GM12891 (cell line): ENCODE measurements around the gene AKIP1.

Source experiments
- POLR2A ChIP-seq: IDR thresholded peaks from 2 replicates; pipeline ENCODE4 v1.6.1; 2011; ENCODE audit warnings: low read depth, low read length, control low read depth
- POLR2AphosphoS5 ChIP-seq: IDR thresholded peaks from 2 replicates; pipeline ENCODE4 v1.6.1; 2011; ENCODE audit warnings: low read depth, low read length, control low read depth
- POU2F2 ChIP-seq: IDR thresholded peaks from 2 replicates; pipeline ENCODE4 v1.6.1; 2011; ENCODE audit warnings: low read depth, mild to moderate bottlenecking, control low read depth, low read length, moderate library complexity
- SPI1 ChIP-seq: IDR thresholded peaks from 2 replicates; pipeline ENCODE4 v1.6.1; 2011; ENCODE audit warnings: low read depth, low read length, control low read depth
- TAF1 ChIP-seq: IDR thresholded peaks from 2 replicates; pipeline ENCODE4 v1.6.1; 2011; ENCODE audit warnings: low read depth, low read length, control low read depth

- TF ChIP-seq POLR2A (no peak), POLR2AphosphoS5 (no peak), TAF1 (no peak), POU2F2 (peak; percentile 94), SPI1 (no peak)
Measured at GRCh38 chr11:8937159-8937558, 26.2 kb downstream of the AKIP1 start.
